Tibial artery (tissue), 4 donors: ENCODE results near the gene SCG2.

Source experiments
- DNase-seq, 2 donors: peaks; one replicate each; pipeline ENCODE4 v3.0.0-alpha.2; 2019
- H3K27ac ChIP-seq, 2 donors: fragments of 200-600 bp; sonication (generic) in 1 of 2; 1 replicate in 1 of 2; 2 replicates in 1 of 2; pipeline ENCODE4 v1.5.1; 2018 to 2019; ENCODE audit warnings: mild to moderate bottlenecking in 1 of 2
- H3K27me3 ChIP-seq, 2 donors: fragments of 200-600 bp; sonication (generic) in 1 of 2; one replicate each; pipeline versions ENCODE4 v1.5.1 to v1.6.0; 2016 to 2019
- H3K36me3 ChIP-seq, 3 donors: fragments of 200-600 bp; sonication (generic) in 2 of 3; one replicate each; pipeline ENCODE4 v1.5.1; 2016 to 2019; ENCODE audit warnings: mild to moderate bottlenecking in 2 of 3
- H3K4me1 ChIP-seq, 4 donors: fragments of 200-600 bp; sonication (generic) in 2 of 4; 1 replicate in 3 of 4; 2 replicates in 1 of 4; pipeline ENCODE4 v1.5.1; 2016 to 2019
- H3K4me3 ChIP-seq, 2 donors: fragments of 200-600 bp; sonication (generic) in 1 of 2; 1 replicate in 1 of 2; 2 replicates in 1 of 2; pipeline ENCODE4 v1.5.1; 2018 to 2019; ENCODE audit warnings: mild to moderate bottlenecking in 2 of 2
- H3K9me3 ChIP-seq, 3 donors: fragments of 200-600 bp; sonication (generic) in 1 of 3; one replicate each; pipeline ENCODE4 v1.5.1; 2016 to 2019
- CTCF ChIP-seq, 2 experiments: fragments of 200-600 bp in 1 of 2; fragments of 450-650 bp in 1 of 2; IDR thresholded peaks; one replicate each; pipeline ENCODE4 v1.5.1; 2017 to 2019; ENCODE audit warnings: antibody characterized with exemption in 2 of 2, mild to moderate bottlenecking in 1 of 2, moderate library complexity in 1 of 2
- intact Hi-C: fragments of 100-400 bp; cut with DNase I; formaldehyde crosslinking; loops from one replicate; pipeline ENCODE4 v1.15.0; 2023; ENCODE audit warnings: low total_unique reads

Gene SCG2

GRCh38 chr2:223633656-223634055 is 31.5 kb upstream of the SCG2 start:
- Histone ChIP-seq H3K9me3 (peaks cover 0 to under 1% (median 0%) of the 10 kb centered on the region in 3 donors), H3K36me3 (no peaks in the 10 kb centered on the region), H3K27me3 (no peaks in the 10 kb centered on the region), H3K4me1 (no peaks in the 10 kb centered on the region), H3K4me3 (no peak overlapping the region), H3K27ac (no peak overlapping the region)
- intact Hi-C loops, result no loop called here
- no peak for TF ChIP-seq CTCF (IDR thresholded peaks at IDR 0.05)
- no peak for DNase-seq

GRCh38 chr2:223632826-223633225 is 30.7 kb upstream of the SCG2 start:
- no peak overlapping the region for H3K4me3 ChIP-seq
- no peaks in the 10 kb centered on the region for H3K9me3 ChIP-seq
- no peaks in the 10 kb centered on the region for H3K27me3 ChIP-seq
- no peaks in the 10 kb centered on the region for H3K36me3 ChIP-seq
- H3K4me1 ChIP-seq, result no peaks in the 10 kb centered on the region
- intact Hi-C loops, result no loop called here
- TF ChIP-seq CTCF (IDR thresholded peaks at IDR 0.05), result no peak
- DNase-seq, result no peak
- H3K27ac ChIP-seq, result no peak overlapping the region

- Histone ChIP-seq H3K36me3 (no peaks in the 10 kb centered on the region), H3K9me3 (no peaks in the 10 kb centered on the region), H3K27me3 (no peaks in the 10 kb centered on the region), H3K27ac (no peak overlapping the region), H3K4me3 (no peak overlapping the region), H3K4me1 (no peaks in the 10 kb centered on the region)
- no peak for TF ChIP-seq CTCF (IDR thresholded peaks at IDR 0.05)
- intact Hi-C loops, result no loop called here
- DNase-seq, result no peak
These were observed 24.6 kb upstream of the SCG2 start for GRCh38 chr2:223626716-223627115.

- no peaks in the 10 kb centered on the region for H3K27me3 ChIP-seq
- H3K4me3 ChIP-seq, result no peak overlapping the region
- H3K9me3 ChIP-seq, result no peaks in the 10 kb centered on the region
- intact Hi-C loops, result no loop called here
- no peak for DNase-seq
- no peaks in the 10 kb centered on the region for H3K4me1 ChIP-seq
- no peak overlapping the region for H3K27ac ChIP-seq
- TF ChIP-seq CTCF (IDR thresholded peaks at IDR 0.05), result no peak
- no peaks in the 10 kb centered on the region for H3K36me3 ChIP-seq
These were observed 23.5 kb upstream of the SCG2 start for GRCh38 chr2:223625652-223626051.

- no peaks in the 10 kb centered on the region for H3K9me3 ChIP-seq
- intact Hi-C loops, result no loop called here
- H3K27me3 ChIP-seq, result no peaks in the 10 kb centered on the region
- H3K4me3 ChIP-seq, result no peak overlapping the region
- H3K27ac ChIP-seq, result no peak overlapping the region
- H3K4me1 ChIP-seq, result no peaks in the 10 kb centered on the region
- no peaks in the 10 kb centered on the region for H3K36me3 ChIP-seq
- no peak for DNase-seq
- TF ChIP-seq CTCF (IDR thresholded peaks at IDR 0.05), result no peak
These were observed 19.7 kb upstream of the SCG2 start for GRCh38 chr2:223621901-223622300.

GRCh38 chr2:223619486-223620129 is 17.4 kb upstream of the SCG2 start:
- no peaks in the 10 kb centered on the region for H3K36me3 ChIP-seq
- no peak overlapping the region for H3K27ac ChIP-seq
- DNase-seq, result no peak
- H3K27me3 ChIP-seq, result no peaks in the 10 kb centered on the region
- intact Hi-C loops, result loop anchor here (10.0 kb wide), 1 partner anchor 155 kb away; no protein-coding TSS in a partner anchor
- TF ChIP-seq CTCF (IDR thresholded peaks at IDR 0.05), result no peak
- H3K9me3 ChIP-seq, result no peaks in the 10 kb centered on the region
- no peaks in the 10 kb centered on the region for H3K4me1 ChIP-seq
- no peak overlapping the region for H3K4me3 ChIP-seq
